MM.1S (cell line): ENCODE data around the gene SNX9.

Experiments
- DNase-seq: peaks from one replicate; pipeline ENCODE4 v3.0.0-alpha.2; 2015
- H2AFZ ChIP-seq: fragments of 300-600 bp; sonication (generic); 2 replicates; pipeline ENCODE4 v1.6.0; 2016; ENCODE audit warnings: antibody characterized with exemption, low read length
- H3F3A ChIP-seq: fragments of 300-600 bp; sonication (generic); 2 replicates; pipeline ENCODE4 v1.6.1; 2016; ENCODE audit warnings: mild to moderate bottlenecking, antibody characterized with exemption, low read length, moderate library complexity, mixed read lengths; ENCODE audit not compliant: insufficient read depth
- H3K27ac ChIP-seq: fragments of 300-600 bp; sonication (generic); 2 replicates; pipeline ENCODE4 v1.5.1; 2016; ENCODE audit warnings: mild to moderate bottlenecking, low read length
- H3K27me3 ChIP-seq: fragments of 300-600 bp; sonication (generic); replicated peaks from 2 replicates; pipeline ENCODE4 v1.6.0; 2016; ENCODE audit warnings: low read length; ENCODE audit not compliant: insufficient read depth
- H3K36me3 ChIP-seq: fragments of 300-600 bp; sonication (generic); replicated peaks from 2 replicates; pipeline ENCODE4 v1.6.1; 2016; ENCODE audit warnings: mild to moderate bottlenecking, low read length, mixed read lengths; ENCODE audit not compliant: insufficient read depth
- H3K4me1 ChIP-seq: fragments of 300-600 bp; sonication (generic); 2 replicates; pipeline ENCODE4 v1.6.1; 2016; ENCODE audit warnings: low read length, mixed read lengths
- H3K4me2 ChIP-seq: fragments of 300-600 bp; sonication (generic); 2 replicates; pipeline ENCODE4 v1.6.0; 2016; ENCODE audit warnings: low read depth, low read length
- H3K4me3 ChIP-seq: fragments of 300-600 bp; sonication (generic); 2 replicates; pipeline ENCODE4 v1.5.1; 2016; ENCODE audit warnings: low read length, mixed read lengths
- H3K79me2 ChIP-seq: fragments of 300-600 bp; sonication (generic); 2 replicates; pipeline ENCODE4 v1.6.1; 2016; ENCODE audit warnings: mixed run types, low read length, mixed read lengths
- H3K9ac ChIP-seq: fragments of 300-600 bp; sonication (generic); 2 replicates; pipeline ENCODE4 v1.6.1; 2016; ENCODE audit warnings: low read length, mixed read lengths
- H3K9me2 ChIP-seq: fragments of 300-600 bp; sonication (generic); replicated peaks from 2 replicates; pipeline ENCODE4 v1.6.1; 2016; ENCODE audit warnings: mild to moderate bottlenecking, low read length, mixed read lengths; ENCODE audit not compliant: insufficient read depth
- H3K9me3 ChIP-seq: fragments of 300-600 bp; sonication (generic); replicated peaks from 2 replicates; pipeline ENCODE4 v1.6.1; 2016; ENCODE audit warnings: mild to moderate bottlenecking, low read length, mixed read lengths; ENCODE audit not compliant: insufficient read depth
- H4K20me1 ChIP-seq: fragments of 300-600 bp; sonication (generic); 2 replicates; pipeline ENCODE4 v1.6.1; 2016; ENCODE audit warnings: mild to moderate bottlenecking, low read length, moderate library complexity, mixed read lengths; ENCODE audit not compliant: insufficient read depth
- CTCF ChIP-seq: fragments of 300-600 bp; sonication (generic); IDR thresholded peaks from 2 replicates; pipeline ENCODE4 v1.5.1; 2016; ENCODE audit warnings: antibody characterized with exemption, low read length, mixed read lengths
- EZH2 ChIP-seq: fragments of 300-600 bp; sonication (generic); optimal IDR thresholded peaks from 2 replicates; pipeline ENCODE3; 2017; ENCODE audit warnings: low read depth, mild to moderate bottlenecking, antibody characterized with exemption, low read length, mixed read lengths
- EZH2phosphoT487 ChIP-seq: fragments of 300-600 bp; sonication (generic); IDR thresholded peaks from 2 replicates; pipeline ENCODE4 v1.6.1; 2018; ENCODE audit warnings: antibody characterized with exemption, low read length

Gene SNX9

GRCh38 chr6:157925771-157926170 is 102.7 kb downstream of the SNX9 start:
- no peaks in the 10 kb centered on the region for H3K9me3 ChIP-seq
- no peaks in the 10 kb centered on the region for H3K36me3 ChIP-seq
- no peaks in the 10 kb centered on the region for H3F3A ChIP-seq

GRCh38 chr6:157927011-157927410 is 104.0 kb downstream of the SNX9 start:
- no peaks in the 10 kb centered on the region for H3K27me3 ChIP-seq
- TF ChIP-seq CTCF (no peak), EZH2phosphoT487 (no peak), EZH2 (no peak)
- H3K27ac ChIP-seq, result no peak overlapping the region
- H4K20me1 ChIP-seq, result no peaks in the 10 kb centered on the region
- no peaks in the 10 kb centered on the region for H3F3A ChIP-seq
- no peak for DNase-seq
- no peaks in the 10 kb centered on the region for H3K4me1 ChIP-seq
- H3K9ac ChIP-seq, result no peak overlapping the region
- no peaks in the 10 kb centered on the region for H3K79me2 ChIP-seq
- no peaks in the 10 kb centered on the region for H3K9me2 ChIP-seq
- H3K4me3 ChIP-seq, result no peak overlapping the region
- H3K9me3 ChIP-seq, result no peaks in the 10 kb centered on the region
- no peaks in the 10 kb centered on the region for H3K36me3 ChIP-seq
- no peak overlapping the region for H2AFZ ChIP-seq
- no peak overlapping the region for H3K4me2 ChIP-seq

More at GRCh38 chr6:157925771-157926170, 102.7 kb downstream of the SNX9 start:
- no peaks in the 10 kb centered on the region for H3K9me2 ChIP-seq
- no peak for DNase-seq
- no peaks in the 10 kb centered on the region for H3K79me2 ChIP-seq
- no peak overlapping the region for H3K27ac ChIP-seq
- H2AFZ ChIP-seq, result no peak overlapping the region
- H3K4me2 ChIP-seq, result no peak overlapping the region
- H3K9ac ChIP-seq, result no peak overlapping the region
- TF ChIP-seq EZH2phosphoT487 (no peak), EZH2 (no peak), CTCF (no peak)
- no peaks in the 10 kb centered on the region for H4K20me1 ChIP-seq
- no peaks in the 10 kb centered on the region for H3K27me3 ChIP-seq
- H3K4me1 ChIP-seq, result no peaks in the 10 kb centered on the region
- no peak overlapping the region for H3K4me3 ChIP-seq

- Histone ChIP-seq H3K79me2 (no peaks in the 10 kb centered on the region), H3K27me3 (no peaks in the 10 kb centered on the region), H4K20me1 (no peaks in the 10 kb centered on the region), H3K4me1 (no peaks in the 10 kb centered on the region), H2AFZ (no peak overlapping the region), H3K9me3 (no peaks in the 10 kb centered on the region), H3F3A (no peaks in the 10 kb centered on the region), H3K4me2 (no peak overlapping the region), H3K36me3 (no peaks in the 10 kb centered on the region), H3K9me2 (no peaks in the 10 kb centered on the region), H3K4me3 (no peak overlapping the region), H3K27ac (no peak overlapping the region), H3K9ac (no peak overlapping the region)
- DNase-seq, result no peak
- TF ChIP-seq CTCF, result no peak
- no peak for TF ChIP-seq EZH2phosphoT487
- TF ChIP-seq EZH2, result no peak
Observed at GRCh38 chr6:157928428-157928827, 105.4 kb downstream of the SNX9 start.
